HepG2 (cell line): ENCODE data around the gene OR13J1. TPM values are rescaled to one million over a fixed set of nuclear protein-coding genes. Genes with fewer than 3 reads are reported as not detected.

Experiments used
- ARNTL ChIP-seq: sonication (generic); formaldehyde crosslinking; IDR thresholded peaks from 2 replicates; pipeline ENCODE4 v1.4.0; 2020; ENCODE audit warnings: mild to moderate bottlenecking, missing genetic modification reagents
- ATF7-NPFF ChIP-seq: sonication (generic); formaldehyde crosslinking; IDR thresholded peaks from 2 replicates; pipeline ENCODE4 v1.8.1; 2023; ENCODE audit warnings: mild to moderate bottlenecking, low read depth, missing genetic modification reagents, moderate library complexity
- DMAP1 ChIP-seq: IDR thresholded peaks from 2 replicates; pipeline ENCODE4 v1.6.1; 2016
- ETV5 ChIP-seq: IDR thresholded peaks from 2 replicates; pipeline ENCODE4 v1.6.1; 2018; ENCODE audit warnings: missing biosample characterization, missing genetic modification reagents, inconsistent platforms, borderline replicate concordance
- GABPA ChIP-seq, 2 experiments: IDR thresholded peaks; 2 replicates each; pipeline ENCODE4 v1.6.1; 2011 to 2016; ENCODE audit warnings: low read depth in 2 of 2, low read length in 1 of 2, missing biosample characterization in 1 of 2, missing genetic modification characterization in 1 of 2
- HNRNPL ChIP-seq: fragments of 200-400 bp; formaldehyde crosslinking; IDR thresholded peaks from 2 replicates; pipeline ENCODE4 v1.6.1; 2017; ENCODE audit warnings: mild to moderate bottlenecking, low read depth, low read length
- JARID2 ChIP-seq: sonication (generic); formaldehyde crosslinking; IDR thresholded peaks from 2 replicates; pipeline ENCODE4 v1.8.1; 2023; ENCODE audit warnings: missing genetic modification reagents, inconsistent platforms; ENCODE audit not compliant: insufficient replicate concordance
- JUND ChIP-seq: sonication (generic); formaldehyde crosslinking; IDR thresholded peaks from 2 replicates; pipeline ENCODE4 v1.8.0; 2022; ENCODE audit warnings: mild to moderate bottlenecking, missing genetic modification reagents
- NR2C2 ChIP-seq: sonication (generic); formaldehyde crosslinking; IDR thresholded peaks from 2 replicates; pipeline ENCODE4 v1.4.0; 2020; ENCODE audit warnings: missing genetic modification reagents, mild to moderate bottlenecking, moderate library complexity, borderline replicate concordance
- SOX6 ChIP-seq, 2 experiments: fragments of 450-650 bp in 1 of 2; sonication (generic) in 1 of 2; formaldehyde crosslinking in 1 of 2; IDR thresholded peaks; 2 replicates each; pipeline versions ENCODE4 v1.4.0 to v1.6.1; 2017 to 2020; ENCODE audit warnings: antibody characterized with exemption in 1 of 2, mild to moderate bottlenecking in 1 of 2, missing genetic modification reagents in 1 of 2
- XRCC5 ChIP-seq: fragments of 200-400 bp; formaldehyde crosslinking; optimal IDR thresholded peaks from 2 replicates; pipeline ENCODE3; 2017; ENCODE audit warnings: mild to moderate bottlenecking, low read length
- ZNF644 ChIP-seq: IDR thresholded peaks from 2 replicates; pipeline ENCODE4 v1.6.1; 2016; ENCODE audit warnings: low read depth
- ZNF674 ChIP-seq: sonication (generic); formaldehyde crosslinking; IDR thresholded peaks from 2 replicates; pipeline ENCODE4 v1.5.0; 2020; ENCODE audit warnings: low read depth, mild to moderate bottlenecking, missing genetic modification reagents
- ZNF792 ChIP-seq: IDR thresholded peaks from 2 replicates; pipeline ENCODE4 v1.6.1; 2016
- ZNF816 ChIP-seq: sonication (generic); formaldehyde crosslinking; IDR thresholded peaks from 2 replicates; pipeline ENCODE4 v1.8.0; 2022; ENCODE audit warnings: missing genetic modification reagents, mild to moderate bottlenecking, borderline replicate concordance
- polyA plus RNA-seq, 8 experiments: library from polyadenylated mRNA; depleted of rRNA in 3 of 8; stranded (reverse) in 7 of 8; unstranded in 1 of 8; fragments of >200 nt; fragmentation: Illumina TruSeq in 4 of 8; extraction: Trizol in 4 of 8; gene quantifications; 2 replicates each; pipeline versions ENCODE4 v1.2.1 to v1.2.3, GENCODE V29; 2011 to 2016; ENCODE audit warnings: low read depth in 4 of 8, missing spikeins in 1 of 8, mixed read lengths in 1 of 8; ENCODE audit not compliant: insufficient read depth in 1 of 8
- total RNA-seq, 5 experiments: library from RNA; depleted of rRNA; stranded (reverse); fragments of >200 nt; fragmentation: Illumina TruSeq; extraction: Trizol; gene quantifications; 2 replicates each; pipeline ENCODE4 v1.2.3, GENCODE V29; 2016; ENCODE audit warnings: low read depth in 1 of 5
- TF ChIP-seq, protein P1 (sequence below): sonication (generic); formaldehyde crosslinking; IDR thresholded peaks from 2 replicates; pipeline ENCODE4 v1.9.0; 2021; ENCODE audit warnings: mild to moderate bottlenecking, missing genetic modification reagents
- TF ChIP-seq, protein P2 (sequence below): sonication (generic); formaldehyde crosslinking; IDR thresholded peaks from 2 replicates; pipeline ENCODE4 v1.4.0; 2020; ENCODE audit warnings: missing genetic modification reagents, borderline replicate concordance
- TF ChIP-seq, protein P3 (sequence below): IDR thresholded peaks from 2 replicates; pipeline ENCODE4 v1.6.1; 2016; ENCODE audit warnings: missing compliant biosample characterization, missing genetic modification reagents, borderline replicate concordance
- TF ChIP-seq, protein P4 (sequence below): sonication (generic); formaldehyde crosslinking; conservative IDR thresholded peaks from 2 replicates; pipeline ENCODE4 v1.8.1; 2023; ENCODE audit warnings: missing genetic modification reagents

Gene OR13J1
- total and polyA plus RNA-seq, 2 of the 13 experiments (the other 11 are each of a cell fraction or from before 2014, with no cell fraction given): not detected

- no peak for TF ChIP-seq HNRNPL
- TF ChIP-seq, protein P1, sequence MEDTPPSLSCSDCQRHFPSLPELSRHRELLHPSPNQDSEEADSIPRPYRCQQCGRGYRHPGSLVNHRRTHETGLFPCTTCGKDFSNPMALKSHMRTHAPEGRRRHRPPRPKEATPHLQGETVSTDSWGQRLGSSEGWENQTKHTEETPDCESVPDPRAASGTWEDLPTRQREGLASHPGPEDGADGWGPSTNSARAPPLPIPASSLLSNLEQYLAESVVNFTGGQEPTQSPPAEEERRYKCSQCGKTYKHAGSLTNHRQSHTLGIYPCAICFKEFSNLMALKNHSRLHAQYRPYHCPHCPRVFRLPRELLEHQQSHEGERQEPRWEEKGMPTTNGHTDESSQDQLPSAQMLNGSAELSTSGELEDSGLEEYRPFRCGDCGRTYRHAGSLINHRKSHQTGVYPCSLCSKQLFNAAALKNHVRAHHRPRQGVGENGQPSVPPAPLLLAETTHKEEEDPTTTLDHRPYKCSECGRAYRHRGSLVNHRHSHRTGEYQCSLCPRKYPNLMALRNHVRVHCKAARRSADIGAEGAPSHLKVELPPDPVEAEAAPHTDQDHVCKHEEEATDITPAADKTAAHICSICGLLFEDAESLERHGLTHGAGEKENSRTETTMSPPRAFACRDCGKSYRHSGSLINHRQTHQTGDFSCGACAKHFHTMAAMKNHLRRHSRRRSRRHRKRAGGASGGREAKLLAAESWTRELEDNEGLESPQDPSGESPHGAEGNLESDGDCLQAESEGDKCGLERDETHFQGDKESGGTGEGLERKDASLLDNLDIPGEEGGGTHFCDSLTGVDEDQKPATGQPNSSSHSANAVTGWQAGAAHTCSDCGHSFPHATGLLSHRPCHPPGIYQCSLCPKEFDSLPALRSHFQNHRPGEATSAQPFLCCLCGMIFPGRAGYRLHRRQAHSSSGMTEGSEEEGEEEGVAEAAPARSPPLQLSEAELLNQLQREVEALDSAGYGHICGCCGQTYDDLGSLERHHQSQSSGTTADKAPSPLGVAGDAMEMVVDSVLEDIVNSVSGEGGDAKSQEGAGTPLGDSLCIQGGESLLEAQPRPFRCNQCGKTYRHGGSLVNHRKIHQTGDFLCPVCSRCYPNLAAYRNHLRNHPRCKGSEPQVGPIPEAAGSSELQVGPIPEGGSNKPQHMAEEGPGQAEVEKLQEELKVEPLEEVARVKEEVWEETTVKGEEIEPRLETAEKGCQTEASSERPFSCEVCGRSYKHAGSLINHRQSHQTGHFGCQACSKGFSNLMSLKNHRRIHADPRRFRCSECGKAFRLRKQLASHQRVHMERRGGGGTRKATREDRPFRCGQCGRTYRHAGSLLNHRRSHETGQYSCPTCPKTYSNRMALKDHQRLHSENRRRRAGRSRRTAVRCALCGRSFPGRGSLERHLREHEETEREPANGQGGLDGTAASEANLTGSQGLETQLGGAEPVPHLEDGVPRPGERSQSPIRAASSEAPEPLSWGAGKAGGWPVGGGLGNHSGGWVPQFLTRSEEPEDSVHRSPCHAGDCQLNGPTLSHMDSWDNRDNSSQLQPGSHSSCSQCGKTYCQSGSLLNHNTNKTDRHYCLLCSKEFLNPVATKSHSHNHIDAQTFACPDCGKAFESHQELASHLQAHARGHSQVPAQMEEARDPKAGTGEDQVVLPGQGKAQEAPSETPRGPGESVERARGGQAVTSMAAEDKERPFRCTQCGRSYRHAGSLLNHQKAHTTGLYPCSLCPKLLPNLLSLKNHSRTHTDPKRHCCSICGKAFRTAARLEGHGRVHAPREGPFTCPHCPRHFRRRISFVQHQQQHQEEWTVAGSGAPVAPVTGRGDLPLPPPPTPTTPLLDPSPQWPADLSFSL (CRISPR knock-in tag): peak; percentile 99
- TF ChIP-seq, protein P2, sequence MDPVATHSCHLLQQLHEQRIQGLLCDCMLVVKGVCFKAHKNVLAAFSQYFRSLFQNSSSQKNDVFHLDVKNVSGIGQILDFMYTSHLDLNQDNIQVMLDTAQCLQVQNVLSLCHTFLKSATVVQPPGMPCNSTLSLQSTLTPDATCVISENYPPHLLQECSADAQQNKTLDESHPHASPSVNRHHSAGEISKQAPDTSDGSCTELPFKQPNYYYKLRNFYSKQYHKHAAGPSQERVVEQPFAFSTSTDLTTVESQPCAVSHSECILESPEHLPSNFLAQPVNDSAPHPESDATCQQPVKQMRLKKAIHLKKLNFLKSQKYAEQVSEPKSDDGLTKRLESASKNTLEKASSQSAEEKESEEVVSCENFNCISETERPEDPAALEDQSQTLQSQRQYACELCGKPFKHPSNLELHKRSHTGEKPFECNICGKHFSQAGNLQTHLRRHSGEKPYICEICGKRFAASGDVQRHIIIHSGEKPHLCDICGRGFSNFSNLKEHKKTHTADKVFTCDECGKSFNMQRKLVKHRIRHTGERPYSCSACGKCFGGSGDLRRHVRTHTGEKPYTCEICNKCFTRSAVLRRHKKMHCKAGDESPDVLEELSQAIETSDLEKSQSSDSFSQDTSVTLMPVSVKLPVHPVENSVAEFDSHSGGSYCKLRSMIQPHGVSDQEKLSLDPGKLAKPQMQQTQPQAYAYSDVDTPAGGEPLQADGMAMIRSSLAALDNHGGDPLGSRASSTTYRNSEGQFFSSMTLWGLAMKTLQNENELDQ (CRISPR knock-in tag): no peak
- no peak for TF ChIP-seq ZNF644 (CRISPR knock-in tag)
- no peak for TF ChIP-seq ATF7-NPFF (CRISPR knock-in tag)
- TF ChIP-seq JARID2 (CRISPR knock-in tag): no peak
- TF ChIP-seq ZNF816 (CRISPR knock-in tag): no peak
- TF ChIP-seq ZNF674 (CRISPR knock-in tag): no peak
- TF ChIP-seq GABPA (IDR thresholded peaks at IDR 0.05; ENCODE audit: low read depth, low read length): peak; percentile 23; the same call in 1 of the 2 replicates
- TF ChIP-seq GABPA (CRISPR knock-in tag; IDR thresholded peaks at IDR 0.05; ENCODE audit: low read depth): peak; percentile 70
- peak; percentile 32; the same call in 1 of the 2 replicates for TF ChIP-seq JUND (CRISPR knock-in tag)
- no peak for TF ChIP-seq NR2C2
- TF ChIP-seq ZNF792: no peak
- TF ChIP-seq, protein P3, sequence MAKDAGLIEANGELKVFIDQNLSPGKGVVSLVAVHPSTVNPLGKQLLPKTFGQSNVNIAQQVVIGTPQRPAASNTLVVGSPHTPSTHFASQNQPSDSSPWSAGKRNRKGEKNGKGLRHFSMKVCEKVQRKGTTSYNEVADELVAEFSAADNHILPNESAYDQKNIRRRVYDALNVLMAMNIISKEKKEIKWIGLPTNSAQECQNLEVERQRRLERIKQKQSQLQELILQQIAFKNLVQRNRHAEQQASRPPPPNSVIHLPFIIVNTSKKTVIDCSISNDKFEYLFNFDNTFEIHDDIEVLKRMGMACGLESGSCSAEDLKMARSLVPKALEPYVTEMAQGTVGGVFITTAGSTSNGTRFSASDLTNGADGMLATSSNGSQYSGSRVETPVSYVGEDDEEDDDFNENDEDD (CRISPR knock-in tag): peak; percentile 24; the same call in 1 of the 2 replicates
- TF ChIP-seq SOX6 (IDR thresholded peaks at IDR 0.05): no peak
- peak; percentile 80 for TF ChIP-seq SOX6 (CRISPR knock-in tag; IDR thresholded peaks at IDR 0.05)
- TF ChIP-seq ETV5 (CRISPR knock-in tag): peak; percentile 44; the same call in 1 of the 2 replicates
- TF ChIP-seq DMAP1 (CRISPR knock-in tag): no peak
- TF ChIP-seq, protein P4, sequence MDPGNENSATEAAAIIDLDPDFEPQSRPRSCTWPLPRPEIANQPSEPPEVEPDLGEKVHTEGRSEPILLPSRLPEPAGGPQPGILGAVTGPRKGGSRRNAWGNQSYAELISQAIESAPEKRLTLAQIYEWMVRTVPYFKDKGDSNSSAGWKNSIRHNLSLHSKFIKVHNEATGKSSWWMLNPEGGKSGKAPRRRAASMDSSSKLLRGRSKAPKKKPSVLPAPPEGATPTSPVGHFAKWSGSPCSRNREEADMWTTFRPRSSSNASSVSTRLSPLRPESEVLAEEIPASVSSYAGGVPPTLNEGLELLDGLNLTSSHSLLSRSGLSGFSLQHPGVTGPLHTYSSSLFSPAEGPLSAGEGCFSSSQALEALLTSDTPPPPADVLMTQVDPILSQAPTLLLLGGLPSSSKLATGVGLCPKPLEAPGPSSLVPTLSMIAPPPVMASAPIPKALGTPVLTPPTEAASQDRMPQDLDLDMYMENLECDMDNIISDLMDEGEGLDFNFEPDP: no peak
- TF ChIP-seq XRCC5: peak; percentile 28
- TF ChIP-seq ARNTL (CRISPR knock-in tag): no peak
These were observed 44.2 kb upstream of the OR13J1 start (continued) for GRCh38 chr9:35914301-35914807.
